GM18870 (cell line): ENCODE results near the gene LGALS3BP.
"Not testable (repeated sequence)": the region's sequence is repeated elsewhere in the genome, so short reads cannot be mapped to it uniquely, and the experiment has no call there.

Source experiments
- ATAC-seq: cut with Tn5 transposase; IDR thresholded peaks from one replicate; pipeline ENCODE4 v1.9.1; 2021; ENCODE audit warnings: moderate library complexity; ENCODE audit not compliant: unreplicated experiment

The LGALS3BP gene

GRCh38 chr17:78966910-78967600 is 12.7 kb downstream of the LGALS3BP start:
- ATAC-seq, result no peak

DNA sequence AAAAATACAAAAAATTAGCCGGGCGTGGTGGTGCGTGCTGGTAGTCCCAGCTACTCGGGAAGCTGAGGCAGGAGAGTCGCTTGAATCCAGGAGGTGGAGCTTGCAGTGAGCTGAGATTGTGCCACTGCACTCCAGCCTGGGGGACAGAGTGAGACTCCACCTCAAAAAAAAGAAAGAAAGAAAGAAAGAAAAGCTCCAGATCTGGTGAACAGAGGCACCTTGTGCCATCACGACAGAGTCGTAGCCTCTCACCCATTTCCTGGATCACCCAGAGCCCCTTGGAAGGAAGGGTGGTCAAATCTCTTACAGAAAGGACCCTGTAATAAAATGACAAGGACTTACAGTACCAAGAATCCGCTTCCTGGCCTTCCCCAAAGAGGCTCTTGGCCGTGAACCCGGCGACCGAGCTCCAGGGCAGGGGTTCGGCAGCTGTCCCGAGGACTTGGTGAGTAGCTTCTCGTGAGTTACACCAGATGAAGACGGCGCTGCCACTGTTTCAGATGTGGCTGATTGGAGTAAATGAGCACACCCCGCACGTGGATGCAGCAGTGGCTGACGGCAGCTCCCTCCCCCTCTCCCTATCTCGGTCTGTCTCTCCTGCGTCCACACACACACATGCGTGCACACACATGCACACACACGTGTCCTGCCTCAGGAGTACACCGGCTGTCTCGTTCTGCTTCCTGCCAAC is 13.5 kb downstream of the LGALS3BP start:
- no peak for ATAC-seq

GRCh38 chr17:78965491-78965924 is 14.2 kb downstream of the LGALS3BP start:
- ATAC-seq, result no peak

DNA sequence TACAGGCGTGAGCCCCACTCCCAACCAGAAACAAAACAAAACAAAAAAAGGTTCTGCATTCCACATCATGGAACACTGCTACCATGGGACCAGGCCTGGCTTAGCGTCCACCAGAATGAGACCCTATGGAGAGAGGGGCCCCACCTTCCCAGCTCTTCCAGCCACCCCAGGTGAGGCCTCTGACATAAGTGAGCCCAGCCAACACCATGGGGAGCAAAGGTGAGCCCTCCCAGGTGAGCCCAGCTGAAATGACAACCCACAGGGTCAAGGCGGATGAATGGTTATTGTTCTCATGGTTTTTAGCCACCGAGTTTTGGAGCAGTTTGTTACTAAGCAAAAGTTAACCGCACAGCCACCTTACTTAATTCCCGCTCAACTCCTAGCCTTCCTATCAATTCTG is 16.3 kb downstream of the LGALS3BP start:
- ATAC-seq, result no peak

DNA sequence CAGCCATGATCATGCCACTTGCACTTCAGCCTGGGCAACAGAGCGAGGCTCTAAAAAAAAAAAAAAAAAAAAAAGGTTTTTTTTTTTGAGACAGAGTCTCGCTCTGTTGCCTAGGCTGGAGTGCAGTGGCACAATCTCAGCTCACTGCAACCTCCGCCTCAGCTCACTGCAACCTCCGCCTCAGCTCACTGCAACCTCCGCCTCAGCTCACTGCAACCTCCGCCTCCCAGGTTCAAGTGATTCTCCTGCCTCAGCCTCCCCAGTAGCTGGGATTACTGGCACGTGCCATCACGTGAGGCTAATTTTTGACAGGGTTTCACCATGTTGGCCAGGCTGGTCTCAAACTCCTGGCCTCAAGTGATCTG is 16.8 kb downstream of the LGALS3BP start:
- not testable (repeated sequence) for ATAC-seq

GRCh38 chr17:78962345-78962983 is 17.3 kb downstream of the LGALS3BP start:
- ATAC-seq, result no peak

- ATAC-seq, result no peak
Measured at GRCh38 chr17:78961571-78961970, 18.2 kb downstream of the LGALS3BP start.

DNA sequence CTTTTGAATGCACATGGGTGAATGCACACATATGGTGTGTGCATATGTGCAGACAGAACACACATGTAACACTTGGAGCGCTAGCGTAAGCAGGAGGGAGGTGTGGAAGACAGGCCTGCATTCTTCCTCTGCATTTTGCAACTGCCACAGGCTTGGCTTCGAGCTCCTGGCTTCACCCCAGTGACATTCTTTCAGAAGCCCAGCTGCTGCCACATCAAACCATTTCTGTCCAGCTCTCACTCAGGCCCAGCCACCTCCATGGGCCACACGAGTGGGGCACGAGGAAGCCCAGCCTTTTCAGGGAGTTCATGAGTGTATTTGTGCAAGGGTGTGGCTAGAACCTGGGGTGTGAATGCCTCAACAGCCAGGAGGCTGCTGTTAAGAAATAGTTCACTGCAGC is 18.8 kb downstream of the LGALS3BP start:
- no peak for ATAC-seq

- no peak for ATAC-seq
Measured at GRCh38 chr17:78959803-78960202, 19.9 kb downstream of the LGALS3BP start.

GRCh38 chr17:78958641-78959127 is 21.0 kb downstream of the LGALS3BP start:
- no peak for ATAC-seq

- ATAC-seq, result no peak
Measured at GRCh38 chr17:78957128-78957527, 22.6 kb downstream of the LGALS3BP start.

GRCh38 chr17:78956254-78956653 is 23.5 kb downstream of the LGALS3BP start:
- no peak for ATAC-seq

DNA sequence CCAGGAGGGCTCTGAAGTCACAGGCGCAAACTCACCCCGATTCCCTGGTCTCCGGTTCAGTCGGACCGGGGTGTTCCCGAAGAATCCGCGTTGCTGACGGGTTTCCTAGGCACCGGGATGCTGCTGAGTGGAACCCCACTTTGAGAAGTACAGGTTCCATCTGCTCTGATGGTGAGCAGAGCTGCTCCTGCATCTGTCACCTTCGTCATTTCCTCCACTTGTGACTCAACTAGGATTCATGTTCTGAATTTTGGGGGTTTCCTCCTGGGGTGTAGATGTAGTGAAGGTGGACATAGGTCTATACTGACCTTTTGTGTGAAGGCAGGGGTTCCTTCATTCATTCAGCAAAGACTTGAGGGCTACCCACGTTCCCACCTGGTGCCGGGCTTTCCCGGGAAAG is 25.0 kb downstream of the LGALS3BP start:
- ATAC-seq, result no peak

DNA sequence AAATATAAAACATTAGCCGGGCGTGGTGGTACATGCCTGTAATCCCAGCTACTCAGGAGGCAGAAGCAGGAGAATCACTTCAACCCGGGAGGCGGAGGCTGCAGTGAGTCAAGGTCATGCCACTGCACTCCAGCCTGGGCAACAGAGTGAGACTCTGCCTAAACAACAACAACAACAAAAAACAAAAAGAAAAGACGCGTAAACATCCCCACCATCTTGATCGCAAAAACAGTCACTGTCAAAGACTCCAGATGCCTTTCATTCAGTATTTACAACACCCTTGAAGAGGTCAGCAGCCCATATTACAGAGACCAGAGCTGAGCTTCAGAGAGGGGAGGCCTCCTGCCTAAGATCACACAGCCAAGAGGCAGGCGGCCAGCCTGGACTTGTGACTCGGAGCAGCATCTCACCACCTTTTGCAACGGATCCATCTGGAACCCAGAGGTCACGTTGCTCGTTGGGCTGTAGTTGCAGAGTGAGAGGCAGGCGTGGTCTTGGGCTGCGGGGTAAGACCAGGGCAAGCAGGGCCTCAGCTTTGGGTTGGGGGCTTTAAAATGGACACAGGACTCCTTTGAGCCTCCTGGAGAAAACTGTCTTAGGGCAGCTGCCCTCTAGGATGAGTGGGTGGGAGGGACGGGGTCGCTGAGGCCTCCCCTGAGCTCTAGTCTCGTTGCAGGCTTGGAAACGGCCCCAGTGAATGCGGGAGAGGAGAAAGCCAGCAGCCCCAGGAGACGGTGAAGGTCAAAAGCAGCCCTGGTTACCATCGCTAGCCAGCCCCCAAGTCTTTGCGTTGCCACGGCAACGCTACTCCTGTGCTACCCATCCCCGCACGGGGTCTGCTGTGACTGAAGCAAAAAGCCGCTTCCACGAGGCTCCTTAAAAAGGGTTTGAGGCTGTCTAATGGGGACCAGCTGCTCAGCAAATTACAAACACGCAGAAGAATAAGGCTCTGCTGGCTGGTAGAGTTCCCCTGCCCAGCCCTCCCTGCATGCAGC is 26.1 kb downstream of the LGALS3BP start:
- ATAC-seq, result no peak

DNA sequence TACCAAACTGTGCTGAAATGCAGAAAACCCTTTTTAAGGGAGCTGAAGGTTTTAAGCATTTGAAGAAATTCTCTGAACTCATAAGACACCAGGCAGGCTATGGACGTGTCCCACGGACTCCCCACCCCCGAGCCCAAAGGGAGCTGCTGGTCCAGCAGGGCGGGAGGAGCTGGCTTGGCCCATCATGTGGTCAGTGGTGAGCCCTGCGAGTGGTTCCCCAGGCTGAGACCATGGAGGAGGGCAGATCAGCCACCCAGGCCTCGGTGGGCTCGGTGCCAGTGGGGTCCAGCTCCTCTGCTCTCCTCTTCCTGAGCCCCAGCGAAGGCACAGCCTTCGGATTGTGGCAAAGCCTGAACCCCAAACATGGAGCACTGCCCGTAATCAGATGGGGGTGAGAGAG is 27.0 kb downstream of the LGALS3BP start:
- ATAC-seq, result no peak

DNA sequence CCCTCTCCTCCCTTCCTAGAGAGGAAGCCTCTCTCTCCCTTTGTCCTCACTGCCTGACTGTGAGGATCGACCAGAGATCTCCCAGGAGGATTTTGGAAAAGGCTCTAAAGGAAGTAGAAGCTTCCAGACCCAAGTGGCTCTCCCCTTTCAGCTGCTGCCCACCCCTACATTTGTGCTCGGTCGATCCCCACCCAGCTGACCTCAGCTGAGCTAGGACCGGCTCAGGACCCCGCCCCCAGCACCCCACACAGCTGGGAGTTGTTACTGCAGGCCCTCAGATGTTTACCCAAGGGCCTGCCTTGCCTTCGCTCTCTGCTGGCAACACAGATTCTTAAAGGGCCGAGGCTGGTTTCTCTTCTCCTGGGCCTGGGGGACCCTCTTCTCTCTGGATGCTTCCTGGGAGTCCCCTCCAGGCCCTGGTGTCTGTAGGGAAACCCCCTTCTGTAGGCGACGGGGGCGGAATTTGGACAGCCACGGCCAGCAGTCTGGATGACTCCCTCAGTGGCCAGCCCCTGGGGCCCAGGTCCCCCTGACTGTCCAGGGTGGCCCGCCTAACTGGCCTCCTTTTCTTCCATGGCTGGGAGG is 27.7 kb downstream of the LGALS3BP start:
- ATAC-seq, result no peak

DNA sequence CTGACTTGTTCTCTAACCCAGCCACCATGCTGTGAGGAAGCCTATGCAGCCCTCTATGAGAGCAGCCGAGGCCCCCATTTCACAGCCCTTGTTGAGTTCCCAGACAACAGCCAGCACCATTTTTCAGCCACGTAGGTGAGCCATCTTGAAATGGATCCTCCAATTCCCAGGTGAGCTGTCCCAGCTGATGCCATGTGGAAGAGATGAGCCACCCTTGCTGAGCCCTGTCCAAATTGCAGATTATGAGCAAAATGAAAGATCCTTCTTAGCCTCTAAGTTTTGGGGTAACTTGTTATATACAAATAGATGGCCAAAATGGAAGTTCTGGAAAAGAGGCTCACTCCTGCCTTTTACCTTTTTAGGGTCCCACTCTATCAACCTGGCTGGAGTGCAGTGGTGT is 28.9 kb downstream of the LGALS3BP start:
- ATAC-seq, result no peak

- no peak for ATAC-seq
Measured at GRCh38 chr17:78947235-78948149, 32.2 kb downstream of the LGALS3BP start.

DNA sequence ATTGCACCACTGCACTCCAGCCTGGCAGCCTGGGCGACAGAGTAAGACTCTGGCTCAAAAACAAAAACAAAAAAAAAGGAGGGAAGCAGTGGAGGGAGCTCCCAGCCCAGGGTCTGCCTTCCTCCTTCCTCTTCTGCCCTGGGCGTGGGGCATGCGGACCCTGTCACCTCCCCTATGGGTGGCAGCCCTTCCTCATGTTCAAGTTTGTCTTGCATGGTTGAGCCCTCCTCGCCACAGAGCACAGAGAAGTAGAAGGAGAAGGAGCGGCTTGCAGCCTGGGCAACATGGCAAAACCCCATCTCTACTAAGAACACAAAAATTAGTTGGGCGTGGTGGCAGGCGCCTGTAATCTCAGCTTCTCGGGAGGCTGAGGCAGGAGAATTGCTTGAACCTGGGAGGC is 33.1 kb downstream of the LGALS3BP start:
- ATAC-seq, result no peak
